ENCODE measurements around the gene RNF220.
"Not testable (repeated sequence)": the region's sequence is repeated elsewhere in the genome, so short reads cannot be mapped to it uniquely, and the experiment has no call there.

The RNF220 gene

GRCh38 chr1:44554706-44555105 is 149.7 kb downstream of the RNF220 start:
- no peak for DNase-seq

DNA sequence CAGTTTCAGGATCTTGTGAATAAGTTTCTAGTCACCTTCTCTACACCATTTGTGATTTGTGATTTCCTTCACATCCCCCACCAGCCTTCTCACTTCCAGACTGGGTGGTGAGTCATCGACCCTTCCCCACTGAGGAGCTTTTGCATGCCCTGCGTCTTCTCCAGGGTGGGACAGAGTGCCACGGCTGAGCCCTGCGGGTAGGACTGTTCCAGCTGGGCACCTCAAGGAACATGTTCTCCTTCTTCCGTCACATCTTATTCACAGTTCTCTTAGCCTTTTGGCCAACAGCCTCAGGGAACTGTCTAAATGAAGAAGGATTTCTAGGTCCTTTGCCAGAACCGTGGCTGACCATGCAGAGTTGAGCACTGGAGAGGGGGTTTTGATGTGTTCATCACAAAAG is 152.7 kb downstream of the RNF220 start:
- DNase-seq: no peak

DNA sequence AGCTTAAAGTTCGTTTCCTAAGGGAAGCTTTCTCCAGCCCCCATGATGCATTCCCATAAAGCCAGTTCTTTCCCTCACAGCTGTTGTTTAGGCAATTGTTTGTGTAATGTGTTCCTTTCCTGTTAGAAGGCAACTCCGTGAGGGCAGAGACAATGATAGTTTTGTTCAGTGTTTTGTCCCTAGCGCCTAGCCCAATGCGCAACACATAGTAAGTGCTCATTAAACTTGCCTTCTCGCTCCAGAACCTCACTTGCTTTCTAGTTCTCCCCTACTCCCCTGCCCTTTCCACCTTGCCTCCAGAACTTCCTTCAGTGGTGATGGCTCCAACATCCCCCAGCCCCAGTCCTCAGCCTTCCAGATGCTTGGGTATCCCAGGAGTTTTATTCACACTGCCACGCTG is 153.8 kb downstream of the RNF220 start:
- no peak for DNase-seq

DNA sequence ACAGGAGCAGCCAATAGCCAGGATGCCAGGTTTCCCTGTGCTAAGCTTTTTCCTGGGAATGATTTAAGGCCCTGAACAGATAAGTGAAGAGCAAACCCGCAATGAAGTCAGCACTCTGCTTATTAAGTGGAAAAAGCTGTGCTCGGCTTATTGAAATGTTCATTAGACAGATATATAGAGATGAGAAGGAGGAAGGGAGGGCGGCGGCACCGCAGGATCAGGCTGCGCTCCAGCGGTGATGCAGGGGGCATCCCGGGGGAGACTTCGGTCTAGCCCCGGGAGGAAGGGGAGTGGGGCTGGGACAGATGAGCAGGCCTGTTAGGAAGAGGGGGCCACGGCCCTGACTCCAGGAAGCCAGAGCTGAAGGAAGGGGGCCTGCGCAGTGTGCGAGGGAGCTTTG is 154.3 kb downstream of the RNF220 start:
- DNase-seq: no peak

- DNase-seq: no peak
These were observed 154.9 kb downstream of the RNF220 start for GRCh38 chr1:44559913-44560312.

DNA sequence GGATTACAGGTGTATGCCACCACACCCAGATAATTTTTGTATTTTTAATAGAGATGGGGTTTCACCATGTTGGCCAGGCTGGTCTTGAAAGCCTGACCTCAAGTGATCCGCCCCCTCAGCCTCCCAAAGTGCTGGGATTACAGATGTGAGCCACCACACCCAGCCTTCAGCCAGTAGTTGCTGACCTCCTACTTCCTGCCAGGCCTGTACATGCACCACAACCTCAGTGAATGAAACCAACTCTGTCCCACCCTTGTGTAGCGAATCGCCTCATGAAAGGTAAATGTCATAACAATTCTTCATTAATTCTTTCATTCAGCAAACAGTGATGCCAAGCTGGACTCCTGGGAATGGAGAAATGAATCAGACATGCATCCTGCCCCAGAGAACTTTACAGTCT is 155.6 kb downstream of the RNF220 start:
- DNase-seq: not testable (repeated sequence)

- no peak for DNase-seq
These were observed 160.2 kb downstream of the RNF220 start for GRCh38 chr1:44565259-44565750.

DNA sequence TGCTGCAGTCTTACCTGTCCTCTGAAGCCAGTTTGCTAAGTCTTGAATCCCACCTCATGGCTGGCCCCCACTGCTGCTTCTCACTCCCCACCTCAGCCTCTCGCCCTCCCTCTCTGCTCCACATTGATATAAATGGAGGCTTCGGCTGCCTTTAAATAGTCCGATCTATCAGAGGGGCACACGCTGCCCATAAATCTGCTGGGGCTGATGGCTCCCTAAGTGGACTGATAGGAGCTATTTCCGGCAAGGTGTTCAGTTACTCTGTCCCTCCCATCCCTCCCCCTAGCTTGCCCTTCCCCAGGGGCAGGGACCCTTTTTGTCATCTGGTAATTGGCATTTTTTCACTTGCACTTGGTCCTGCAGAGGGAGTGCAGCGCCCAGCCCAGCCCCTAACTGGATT is 160.8 kb downstream of the RNF220 start:
- no peak for DNase-seq

- no peak for DNase-seq
These were observed 161.4 kb downstream of the RNF220 start for GRCh38 chr1:44566281-44567046.

DNA sequence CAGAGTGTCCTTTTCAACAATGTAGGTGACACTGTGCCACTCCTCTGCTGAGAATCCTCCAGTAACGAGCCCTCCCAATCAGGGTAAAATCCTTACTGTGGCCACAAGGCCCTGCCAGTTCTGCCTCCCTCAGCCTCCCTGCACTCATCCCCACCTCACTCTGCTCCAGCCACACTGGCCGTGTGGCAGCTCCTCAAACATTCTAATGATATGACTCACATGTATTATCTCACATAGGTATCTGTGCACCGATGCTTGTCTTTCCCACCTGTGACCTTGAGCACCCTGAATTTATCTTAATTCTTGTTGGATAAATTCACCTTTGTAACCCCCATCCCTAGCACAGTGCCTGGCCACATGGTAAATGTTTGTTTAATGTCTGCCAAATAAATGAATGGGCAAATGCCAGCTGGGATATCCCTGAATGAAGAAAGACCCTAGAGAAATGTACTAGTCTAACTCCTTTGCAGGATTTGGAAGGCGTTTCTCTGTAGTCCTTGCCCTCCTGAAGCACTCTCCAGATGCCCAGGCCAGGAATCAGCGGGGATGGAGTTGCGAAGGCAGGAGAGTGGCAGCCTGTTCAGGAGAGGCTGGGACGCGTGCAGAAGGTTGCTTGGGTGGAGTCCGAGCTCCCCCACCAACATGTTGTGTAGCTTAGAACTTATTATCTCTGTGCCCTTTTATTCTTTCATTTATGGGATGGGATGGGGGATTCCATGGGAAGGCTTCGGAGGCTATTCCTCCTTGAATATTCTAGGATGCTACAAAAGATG is 163.3 kb downstream of the RNF220 start:
- DNase-seq: no peak

DNA sequence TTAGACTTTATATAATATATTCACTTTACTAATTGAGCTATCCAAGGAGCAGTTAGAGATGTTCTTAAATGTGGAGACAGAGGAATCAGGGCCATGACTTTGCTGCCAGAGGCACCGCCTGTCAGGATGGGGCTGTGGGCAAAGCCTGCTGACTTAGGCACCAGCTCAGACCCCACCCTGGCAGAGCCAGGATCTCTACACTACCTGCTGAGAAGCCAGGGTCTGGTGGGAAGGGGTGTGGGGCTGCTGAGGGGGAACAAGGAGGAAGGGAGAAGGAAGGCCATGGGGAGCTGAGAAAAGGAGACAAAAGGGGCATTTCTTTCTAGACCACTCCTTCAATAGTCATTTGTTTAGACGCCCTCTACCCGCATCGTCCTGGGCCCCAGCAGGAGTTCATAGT is 164.4 kb downstream of the RNF220 start:
- DNase-seq: no peak

DNA sequence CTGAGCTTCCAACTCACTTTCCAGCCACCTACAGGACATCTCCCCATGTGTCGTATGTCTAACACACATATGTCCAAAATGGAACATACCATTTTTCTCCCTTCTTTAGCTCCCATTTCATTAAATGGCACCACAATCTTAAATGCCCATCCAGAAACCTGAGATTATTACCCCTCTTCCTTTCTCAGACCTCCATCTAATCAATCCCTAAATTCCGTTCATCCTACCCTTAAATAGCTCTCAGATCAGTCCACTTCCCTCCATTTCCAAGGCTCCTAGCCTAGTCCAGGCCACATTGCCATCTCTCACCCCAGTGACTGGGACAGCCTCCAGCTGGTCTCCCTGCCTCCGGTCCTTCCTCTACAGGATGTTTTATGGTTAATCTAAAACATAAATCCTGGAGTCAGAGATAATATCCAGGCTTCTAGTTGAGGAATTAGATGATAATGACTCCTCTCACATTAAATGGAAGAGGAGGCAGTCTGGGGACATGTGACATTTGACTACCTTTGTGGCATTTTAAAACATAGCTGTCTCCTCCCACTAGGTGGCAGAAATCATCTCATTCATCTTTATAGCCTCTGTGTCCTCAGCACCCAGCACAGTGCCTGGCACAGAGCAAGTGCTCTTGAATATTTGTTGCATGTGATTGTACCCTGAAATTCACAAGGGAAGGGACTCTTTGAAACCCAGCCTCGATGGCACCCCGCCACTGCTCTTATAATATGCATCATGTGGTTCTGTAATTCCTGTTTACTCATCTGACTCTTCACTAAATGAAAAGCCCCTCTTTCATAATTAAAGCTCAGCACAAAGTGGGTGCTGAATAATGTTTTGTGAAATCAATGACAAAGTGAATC is 166.9 kb downstream of the RNF220 start:
- peak in 1 of 5 donors; percentile 20 for DNase-seq

- DNase-seq: no peak
These were observed 167.5 kb downstream of the RNF220 start for GRCh38 chr1:44572572-44572879.

DNA sequence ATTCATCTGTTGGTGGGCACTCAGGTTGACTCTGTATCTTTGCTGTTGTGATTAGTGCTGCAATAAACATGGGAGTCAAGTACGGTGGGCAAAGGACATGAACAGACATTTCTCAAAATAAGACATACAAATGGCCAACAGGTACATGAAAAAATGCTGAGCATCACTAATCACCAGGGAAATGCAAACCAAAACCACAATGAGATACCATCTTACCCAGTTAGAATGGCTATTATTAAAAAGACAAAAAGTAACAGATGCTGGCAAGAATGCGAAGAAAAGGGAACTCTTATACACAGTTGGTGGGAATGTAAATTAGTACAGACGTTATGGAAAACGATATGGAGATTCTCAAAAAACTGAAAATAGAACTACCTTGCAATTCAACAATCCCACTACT is 170.3 kb downstream of the RNF220 start:
- no peak for DNase-seq

GRCh38 chr1:44576456-44577150 is 171.5 kb downstream of the RNF220 start:
- no peak for DNase-seq

GRCh38 chr1:44581205-44581604 is 176.2 kb downstream of the RNF220 start:
- no peak for DNase-seq

DNA sequence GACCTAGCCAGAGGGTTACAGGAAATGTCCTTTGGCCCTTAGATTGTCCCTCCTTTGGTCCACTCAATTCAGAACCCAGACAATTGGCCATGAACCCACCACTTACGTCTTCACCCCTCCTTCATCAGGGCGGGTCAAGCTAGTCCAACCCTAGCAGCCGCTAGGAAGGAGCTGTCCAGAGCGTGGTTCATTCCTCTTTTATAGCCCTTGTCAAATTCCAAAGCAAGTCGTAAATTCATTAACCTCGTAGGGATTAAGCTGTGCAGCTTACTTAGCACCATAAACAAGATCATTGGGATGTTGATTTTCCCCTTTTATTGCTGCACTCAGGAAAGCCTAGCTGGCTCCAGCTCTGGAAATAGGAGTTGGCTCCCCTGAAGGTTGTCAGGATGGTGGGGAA is 179.1 kb downstream of the RNF220 start:
- no peak for DNase-seq

GRCh38 chr1:44585315-44585920 is 180.4 kb downstream of the RNF220 start:
- DNase-seq: no peak

DNA sequence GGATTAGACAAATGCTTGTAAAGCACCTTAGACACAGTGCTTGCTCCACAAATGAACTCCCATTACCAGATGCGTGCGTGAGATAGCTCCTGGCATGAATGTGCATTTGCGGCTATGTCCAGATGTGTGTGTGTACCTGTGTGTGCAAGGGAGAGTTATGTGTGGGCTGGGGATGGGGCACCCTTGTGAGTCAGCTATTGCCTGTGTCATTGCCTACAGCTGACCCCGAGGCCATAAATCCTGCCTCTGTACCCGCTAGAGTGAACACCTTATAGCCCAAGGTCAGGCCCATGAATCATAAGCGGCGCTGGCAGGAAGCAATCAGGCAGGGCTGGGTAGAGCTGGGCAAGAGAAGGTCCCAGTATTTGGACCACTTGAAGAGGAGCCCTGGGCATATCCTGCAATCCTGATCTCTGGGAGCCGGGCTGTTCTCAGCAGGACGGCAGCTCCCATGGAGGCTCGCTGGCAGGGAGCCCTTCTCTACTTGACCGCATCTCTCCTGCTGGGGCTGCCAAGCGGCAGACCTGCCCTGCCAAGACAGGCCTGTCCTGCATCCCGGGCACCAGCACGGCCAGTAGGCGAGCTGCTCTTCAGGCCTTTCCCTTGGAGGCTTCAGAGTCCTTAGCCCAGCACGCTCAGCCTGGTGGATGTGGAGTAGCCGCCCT is 182.9 kb downstream of the RNF220 start:
- DNase-seq: no peak

DNA sequence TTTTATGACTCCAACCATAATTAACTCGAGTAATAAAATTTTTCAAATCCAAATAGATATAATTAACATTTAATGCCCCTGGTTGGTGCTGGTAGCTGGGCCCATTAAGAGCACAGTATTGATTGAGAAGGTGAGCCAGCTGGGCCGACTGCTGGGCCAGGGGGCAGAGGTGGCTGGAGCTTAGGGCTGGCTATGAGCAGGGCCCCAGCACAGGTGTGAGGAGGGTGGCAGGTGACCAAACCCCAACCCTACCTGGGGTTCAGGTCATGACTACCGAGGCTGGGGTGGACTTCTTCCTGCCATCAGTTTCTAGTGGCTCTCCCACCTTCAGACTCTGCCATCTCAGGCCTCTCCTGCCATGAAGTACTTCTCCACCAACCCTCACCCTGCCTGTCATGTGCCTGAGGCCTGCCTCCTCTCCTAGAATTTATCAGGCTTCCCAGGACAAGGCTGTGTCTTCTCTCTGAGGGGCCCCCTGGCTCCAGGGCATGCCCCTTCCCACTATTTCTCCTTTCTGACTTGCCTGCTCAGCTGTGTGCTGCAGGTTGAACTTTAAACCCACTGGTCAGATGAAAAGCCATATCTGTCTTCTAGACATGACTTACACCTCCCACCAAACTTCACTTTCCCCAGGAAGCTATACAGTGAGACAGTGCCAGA is 183.6 kb downstream of the RNF220 start:
- no peak for DNase-seq

GRCh38 chr1:44590475-44590874 is 185.4 kb downstream of the RNF220 start:
- DNase-seq: no peak

All from T-helper 1 cell (primary cell).